Fibroblast of skin of back (primary cell): ENCODE measurements around the gene NCLN.
"Not testable (repeated sequence)": the region's sequence is repeated elsewhere in the genome, so short reads cannot be mapped to it uniquely, and the experiment has no call there.

Experiments
- DNase-seq: peaks from one replicate; pipeline ENCODE4 v3.0.0-alpha.2; 2013

NCLN gene

DNA sequence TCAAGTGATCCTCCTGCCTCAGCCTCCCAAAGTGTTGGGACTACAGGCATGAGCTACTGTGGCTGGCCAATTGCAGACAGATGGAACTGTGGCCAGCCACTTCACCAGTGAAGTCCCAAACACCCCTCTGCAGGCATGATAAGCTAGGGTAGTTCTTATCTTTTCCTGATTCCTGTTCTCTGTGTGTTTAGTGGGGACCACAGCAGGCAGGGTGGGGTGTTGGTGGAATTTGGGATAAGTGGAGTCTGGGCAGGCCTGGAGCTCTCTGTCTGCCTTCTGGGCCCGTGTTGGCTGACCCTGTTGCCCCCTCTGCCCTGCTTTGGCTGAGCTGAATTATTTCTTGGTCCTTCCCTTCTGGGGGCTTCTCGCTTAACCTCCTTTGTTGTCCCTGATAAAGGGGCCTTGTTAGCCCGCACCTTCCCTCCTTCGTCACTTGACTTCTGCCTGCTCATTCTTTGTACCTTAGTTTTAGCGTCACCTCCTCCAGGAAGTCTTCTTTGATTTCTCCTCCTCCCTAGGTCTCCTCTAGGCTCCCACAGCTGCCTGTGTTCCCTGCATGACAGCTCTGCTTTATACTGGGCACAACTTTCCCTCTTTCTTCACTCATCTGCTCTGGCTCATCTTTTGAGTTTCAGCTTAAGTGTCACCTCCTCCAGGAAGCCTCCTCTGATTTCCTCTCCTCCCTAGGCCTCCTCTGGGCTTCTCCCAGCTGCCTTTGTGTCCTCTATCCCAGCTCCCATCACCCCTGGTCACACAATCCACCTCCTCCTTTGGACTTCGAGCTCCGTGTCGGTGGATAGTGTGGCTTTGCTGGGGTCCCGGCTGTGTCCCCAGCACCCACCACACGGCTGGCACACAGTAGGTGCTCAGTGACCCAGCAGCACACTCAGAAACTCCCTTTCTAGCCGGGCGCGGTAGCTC is 1.7 kb upstream of the NCLN start:
- DNase-seq: no peak

DNA sequence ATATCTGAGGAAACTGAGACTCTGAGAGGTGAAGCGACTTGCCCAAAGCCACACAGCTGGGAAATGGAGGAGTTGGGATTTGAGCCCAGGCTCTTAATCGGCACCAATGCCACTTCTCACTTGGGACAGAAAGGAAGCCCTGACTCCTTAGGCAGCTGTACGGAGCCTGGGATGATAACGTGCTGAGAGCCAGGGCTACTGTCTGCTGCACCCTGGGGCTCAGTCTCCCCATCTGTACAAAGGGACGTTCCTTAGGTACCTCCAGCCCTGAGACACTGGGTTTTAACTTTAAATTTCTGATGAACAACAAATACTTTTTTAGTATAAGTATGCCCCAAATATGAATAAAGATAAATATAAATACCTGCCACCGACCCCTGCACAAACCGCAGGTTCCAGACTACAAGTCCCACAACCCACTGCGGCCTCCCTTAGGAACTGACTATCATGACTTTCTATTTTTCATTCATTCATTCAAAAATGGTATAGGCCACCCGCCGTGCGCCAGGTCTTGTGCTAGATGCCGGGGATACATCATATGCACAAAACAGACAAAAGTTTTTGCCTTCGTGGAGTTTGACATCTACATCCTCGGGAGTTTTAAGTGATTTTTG is 776 bp upstream of the NCLN start:
- no peak for DNase-seq

DNA sequence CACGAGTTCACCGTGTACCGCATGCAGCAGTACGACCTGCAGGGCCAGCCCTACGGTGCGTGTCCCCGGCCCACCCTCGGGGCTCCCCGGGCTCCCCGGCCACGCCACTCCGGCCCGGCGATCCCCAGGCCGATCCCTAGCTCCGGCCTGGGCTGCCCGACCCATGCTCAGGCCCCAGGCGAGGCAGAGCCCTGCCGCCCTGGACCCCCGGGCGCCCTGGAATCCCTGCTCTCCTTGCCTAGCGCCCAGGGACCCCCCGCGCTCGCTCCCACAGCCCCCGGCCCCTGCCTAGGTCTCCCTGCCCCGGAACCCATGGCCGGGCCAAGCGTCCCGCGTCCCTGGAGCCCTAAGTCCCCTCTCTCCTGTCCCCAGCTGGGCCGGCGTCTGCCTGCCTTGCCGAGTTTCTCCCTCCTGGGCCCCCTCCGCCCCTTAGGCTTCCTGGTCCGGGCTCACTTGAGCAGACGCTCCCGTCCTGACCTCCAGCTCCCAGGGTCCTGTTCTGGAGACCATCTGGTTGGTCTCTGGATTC is 494 bp downstream of the NCLN start:
- no peak for DNase-seq

DNA sequence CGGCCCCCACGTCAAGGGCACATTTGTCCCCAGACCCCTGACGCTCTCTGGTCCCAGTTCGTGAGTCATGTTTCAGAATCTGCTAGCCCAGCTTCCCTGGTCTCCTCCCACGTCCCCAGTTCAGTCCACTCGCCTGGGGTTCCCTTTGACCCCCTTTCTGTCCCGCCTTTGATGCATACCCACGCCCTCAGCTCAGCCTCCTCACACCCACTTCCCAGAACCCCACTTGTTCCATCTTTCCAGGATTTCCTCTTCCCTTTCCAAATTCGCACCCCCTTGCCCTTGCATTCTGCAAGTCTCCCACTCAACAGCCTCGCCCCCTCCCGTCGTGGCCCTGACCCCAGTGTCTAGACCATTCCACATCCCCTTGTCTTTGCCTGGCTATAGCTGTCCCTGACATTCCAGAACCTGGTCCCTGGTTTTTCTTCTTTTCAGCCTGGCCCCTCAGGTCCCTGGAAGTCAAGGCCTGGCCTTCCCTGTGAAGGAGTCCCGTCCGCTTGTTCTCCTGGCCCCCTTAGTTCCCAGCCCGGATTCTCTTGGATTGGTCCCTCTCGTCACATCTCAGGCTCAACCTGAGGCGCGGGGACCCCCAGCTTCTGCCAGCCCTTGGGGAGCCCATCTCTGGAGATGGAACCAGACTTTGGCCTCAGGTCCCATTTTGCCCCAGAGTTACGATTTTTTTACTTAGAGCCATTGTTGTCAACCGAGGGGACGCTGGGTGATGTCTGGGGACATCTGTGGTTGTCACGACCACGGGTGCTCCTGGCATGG is 1.3 kb downstream of the NCLN start:
- no peak for DNase-seq

GRCh38 chr19:3187662-3188511 is 2.2 kb downstream of the NCLN start:
- no peak for DNase-seq

GRCh38 chr19:3188627-3189596 is 3.2 kb downstream of the NCLN start:
- no peak for DNase-seq

GRCh38 chr19:3189702-3190469 is 4.2 kb downstream of the NCLN start:
- DNase-seq: no peak

GRCh38 chr19:3190470-3190770 is 4.7 kb downstream of the NCLN start:
- no peak for DNase-seq

GRCh38 chr19:3190921-3191805 is 5.4 kb downstream of the NCLN start:
- DNase-seq: no peak

- DNase-seq: not testable (repeated sequence)
These were observed 6.0 kb downstream of the NCLN start for GRCh38 chr19:3191806-3192104.

GRCh38 chr19:3192228-3192635 is 6.5 kb downstream of the NCLN start:
- no peak for DNase-seq

DNA sequence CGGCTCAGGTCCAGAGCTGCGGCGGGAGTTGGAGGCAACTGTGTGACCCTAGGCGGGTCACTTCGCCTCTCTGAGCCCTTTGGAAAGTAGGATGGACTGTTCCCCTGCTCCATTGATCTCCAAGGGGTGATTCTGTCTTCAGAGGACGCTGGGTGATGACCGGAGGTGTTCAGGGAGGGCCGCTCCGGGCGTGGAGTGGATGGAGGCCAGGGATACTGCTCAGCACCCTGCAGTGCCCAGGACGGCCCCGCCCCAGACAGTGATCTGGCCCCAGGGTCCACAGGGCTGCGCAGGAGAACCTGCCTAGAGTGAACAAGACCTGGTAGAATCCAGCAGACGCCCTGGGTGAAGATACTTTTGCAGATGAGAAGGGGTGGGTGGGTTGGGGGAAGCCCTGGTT is 7.0 kb downstream of the NCLN start:
- DNase-seq: no peak

- no peak for DNase-seq
These were observed 7.8 kb downstream of the NCLN start for GRCh38 chr19:3193256-3194105.

GRCh38 chr19:3194106-3195087 is 8.7 kb downstream of the NCLN start:
- DNase-seq: no peak

DNA sequence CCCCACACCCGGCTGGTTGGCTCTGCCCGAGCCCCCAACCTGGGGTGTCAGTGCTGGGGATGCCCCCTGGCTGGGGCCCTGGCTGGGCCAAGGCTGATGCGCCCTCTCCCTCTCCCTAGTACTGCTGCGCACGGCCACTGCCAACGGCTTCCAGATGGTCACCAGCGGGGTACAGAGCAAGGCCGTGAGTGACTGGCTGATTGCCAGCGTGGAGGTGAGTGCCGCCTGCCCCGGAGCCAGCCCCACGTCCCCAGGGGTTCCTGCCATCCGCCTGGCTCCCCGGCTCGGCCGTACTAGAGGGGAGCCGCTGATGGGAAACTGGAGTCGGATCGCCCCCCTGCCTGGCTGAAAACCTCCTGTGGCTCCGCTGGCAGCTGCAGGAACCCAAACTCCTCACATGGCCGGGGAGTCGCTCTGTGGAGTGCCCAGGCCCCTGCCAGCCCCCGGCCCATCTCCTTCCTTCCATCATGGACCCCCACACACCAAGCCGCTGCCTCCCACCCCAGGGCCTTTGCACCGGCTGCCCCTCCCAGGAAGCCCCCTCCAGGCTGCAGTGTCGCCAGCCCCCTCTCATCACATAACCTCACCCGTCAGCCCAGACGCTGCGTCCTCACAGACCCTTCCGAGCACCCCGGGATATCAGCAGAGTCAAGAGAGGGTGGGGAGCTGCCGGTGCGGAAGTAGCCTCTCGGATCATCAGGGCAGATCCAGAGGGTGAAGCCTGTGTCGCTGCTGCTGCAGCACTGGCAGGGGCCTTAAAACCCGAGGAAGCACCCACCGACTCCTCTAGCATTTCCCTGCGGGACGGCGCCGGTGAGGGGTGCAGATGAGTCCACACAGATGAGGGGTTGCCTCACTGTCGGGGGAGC is 10.6 kb downstream of the NCLN start:
- no peak for DNase-seq

- no peak for DNase-seq
These were observed 11.1 kb downstream of the NCLN start for GRCh38 chr19:3196933-3197205.
